ACC112 (cell line): ENCODE data around the gene PARD3B.

Source experiments
- H2AFZ ChIP-seq: fragments of 200-600 bp; sonication (generic); one replicate; pipeline ENCODE4 v1.6.0; 2017; ENCODE audit warnings: antibody characterized with exemption, low read length; ENCODE audit not compliant: unreplicated experiment
- H3K27ac ChIP-seq: fragments of 200-600 bp; sonication (generic); 2 replicates; pipeline ENCODE4 v1.5.1; 2014; ENCODE audit warnings: low read depth, mild to moderate bottlenecking, antibody characterized with exemption, low read length, moderate library complexity
- H3K27me3 ChIP-seq: fragments of 200-600 bp; sonication (generic); 2 replicates; pipeline ENCODE4 v1.6.1; 2014; ENCODE audit warnings: mild to moderate bottlenecking, antibody characterized with exemption, low read length, moderate library complexity, mixed read lengths; ENCODE audit not compliant: insufficient read depth
- H3K36me3 ChIP-seq: fragments of 200-600 bp; sonication (generic); 2 replicates; pipeline ENCODE4 v1.6.1; 2016; ENCODE audit warnings: mild to moderate bottlenecking, antibody characterized with exemption, low read length, moderate library complexity, mixed read lengths; ENCODE audit not compliant: insufficient read depth
- H3K4me1 ChIP-seq: fragments of 200-600 bp; sonication (generic); one replicate; pipeline ENCODE4 v1.6.1; 2016; ENCODE audit warnings: low read length, mixed read lengths; ENCODE audit not compliant: insufficient read depth, unreplicated experiment, control insufficient read depth
- H3K4me3 ChIP-seq: fragments of 200-600 bp; sonication (generic); 2 replicates; pipeline ENCODE4 v1.5.1; 2014; ENCODE audit warnings: mild to moderate bottlenecking, low read depth, low read length
- H3K79me2 ChIP-seq: fragments of 200-600 bp; sonication (generic); one replicate; pipeline ENCODE4 v1.6.0; 2016; ENCODE audit warnings: low read length; ENCODE audit not compliant: control insufficient read depth, unreplicated experiment, insufficient read depth

Gene PARD3B

DNA sequence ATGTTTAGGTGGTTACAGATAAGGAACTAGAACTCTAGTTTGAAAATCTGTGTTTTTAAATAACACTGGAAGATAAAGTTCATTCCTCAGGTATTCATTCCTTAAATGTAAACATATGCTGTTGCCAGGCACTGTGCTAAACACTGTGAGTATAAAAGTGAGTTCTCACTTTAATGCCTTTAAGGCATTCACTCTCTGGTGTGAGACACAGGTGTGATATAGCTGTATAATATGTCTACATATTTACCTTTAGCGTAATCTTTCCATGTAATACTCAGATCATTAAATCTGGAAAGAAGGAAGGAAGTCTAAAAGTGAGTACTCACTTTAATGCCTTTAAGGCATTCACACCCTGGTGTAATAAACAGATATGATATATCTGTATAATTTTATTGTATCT is 472.6 kb downstream of the PARD3B start:
- Histone ChIP-seq H2AFZ (no peak overlapping the region), H3K36me3 (no peaks in the 10 kb centered on the region), H3K27ac (no peak overlapping the region), H3K4me3 (no peak overlapping the region), H3K4me1 (no peaks in the 10 kb centered on the region), H3K79me2 (no peaks in the 10 kb centered on the region), H3K27me3 (no peaks in the 10 kb centered on the region)

- H3K4me1 ChIP-seq, result peaks cover 11% of the 10 kb centered on the region
- no peak overlapping the region for H3K27ac ChIP-seq
- no peak overlapping the region for H3K4me3 ChIP-seq
- H2AFZ ChIP-seq, result no peak overlapping the region
- no peaks in the 10 kb centered on the region for H3K79me2 ChIP-seq
- H3K27me3 ChIP-seq, result no peaks in the 10 kb centered on the region
- H3K36me3 ChIP-seq, result no peaks in the 10 kb centered on the region
Observed at GRCh38 chr2:205020673-205021072, 475.4 kb downstream of the PARD3B start.

- H3K79me2 ChIP-seq, result no peaks in the 10 kb centered on the region
- H3K27me3 ChIP-seq, result no peaks in the 10 kb centered on the region
- no peak overlapping the region for H2AFZ ChIP-seq
- H3K27ac ChIP-seq, result no peak overlapping the region
- no peaks in the 10 kb centered on the region for H3K36me3 ChIP-seq
- peaks cover 15% of the 10 kb centered on the region for H3K4me1 ChIP-seq
- H3K4me3 ChIP-seq, result no peak overlapping the region
Observed at GRCh38 chr2:205022841-205023240, 477.6 kb downstream of the PARD3B start.

DNA sequence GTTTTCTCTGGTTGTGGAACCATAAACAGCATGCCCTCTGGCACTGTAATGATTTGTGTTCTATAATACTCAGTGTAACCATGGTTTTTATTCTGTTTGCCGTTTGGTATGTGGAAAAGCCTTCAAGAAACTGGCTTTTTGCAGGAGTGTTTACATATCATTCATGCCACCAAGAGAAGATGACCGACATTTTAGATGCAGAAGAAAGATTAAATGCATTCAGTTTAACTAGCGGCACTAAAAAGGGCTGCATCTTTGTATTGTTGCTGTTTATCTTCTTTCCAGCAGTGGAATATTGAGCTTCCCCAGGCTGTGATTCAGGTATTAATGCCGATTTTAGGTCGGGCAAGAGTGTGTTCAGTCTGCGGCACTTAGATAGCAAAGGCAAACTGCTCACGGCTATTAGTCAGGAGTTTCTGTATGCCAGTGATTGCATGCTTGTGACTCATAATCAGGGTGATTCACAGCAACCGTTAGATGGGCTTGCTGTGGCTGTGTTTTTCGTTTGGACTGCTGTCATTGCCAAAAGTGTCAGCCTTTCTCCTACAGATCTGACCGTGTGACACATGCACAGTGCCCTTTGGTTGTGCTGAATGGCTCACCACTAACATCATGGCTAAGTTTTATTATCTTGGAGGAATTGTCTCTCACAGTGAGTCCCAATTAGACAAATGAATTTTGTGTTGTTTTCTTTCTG is 479.7 kb downstream of the PARD3B start:
- Histone ChIP-seq H3K79me2 (no peaks in the 10 kb centered on the region), H3K4me1 (peaks cover 15% of the 10 kb centered on the region), H3K27ac (peak overlapping the region; percentile 48), H3K27me3 (no peaks in the 10 kb centered on the region), H3K36me3 (no peaks in the 10 kb centered on the region), H2AFZ (peak overlapping the region; percentile 43), H3K4me3 (peak overlapping the region; percentile 57)

DNA sequence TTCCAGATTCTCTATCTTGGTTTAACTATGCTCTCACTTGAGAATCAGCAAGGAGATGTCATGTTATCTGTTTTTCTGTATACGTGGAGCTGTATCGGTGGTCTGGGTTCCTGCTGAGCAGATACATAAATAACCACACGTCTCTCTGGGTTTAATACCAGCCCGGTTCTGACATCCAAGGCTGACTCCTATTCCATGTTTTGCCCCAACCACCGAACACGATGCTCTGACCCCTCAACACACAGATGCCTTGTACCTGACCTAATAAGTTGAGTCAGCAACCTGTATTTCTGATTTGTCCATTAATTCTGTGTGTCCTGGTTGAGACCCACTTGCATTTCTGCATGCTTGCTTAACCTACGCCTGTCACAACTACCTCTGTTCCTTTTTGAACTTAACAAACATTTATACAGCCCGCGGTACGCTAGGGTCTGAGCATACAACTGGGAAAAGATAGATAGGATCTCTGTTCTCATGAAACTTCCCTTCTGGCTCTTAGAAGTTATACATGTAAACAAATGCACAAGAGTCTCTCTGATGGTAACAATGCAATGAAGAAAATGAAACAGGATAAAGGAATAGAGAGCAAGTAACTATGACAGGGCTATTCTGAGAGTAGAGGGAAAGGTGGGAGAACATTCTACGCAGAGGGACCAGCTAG is 480.4 kb downstream of the PARD3B start:
- Histone ChIP-seq H3K36me3 (no peaks in the 10 kb centered on the region), H3K4me1 (peaks cover 15% of the 10 kb centered on the region), H3K27me3 (no peaks in the 10 kb centered on the region), H3K4me3 (peak overlapping the region; percentile 57), H2AFZ (peak overlapping the region; percentile 39), H3K27ac (peak overlapping the region; percentile 48), H3K79me2 (no peaks in the 10 kb centered on the region)

- peaks cover 3% of the 10 kb centered on the region for H3K4me1 ChIP-seq
- H3K36me3 ChIP-seq, result no peaks in the 10 kb centered on the region
- no peak overlapping the region for H3K27ac ChIP-seq
- no peak overlapping the region for H3K4me3 ChIP-seq
- no peaks in the 10 kb centered on the region for H3K27me3 ChIP-seq
- no peak overlapping the region for H2AFZ ChIP-seq
- H3K79me2 ChIP-seq, result no peaks in the 10 kb centered on the region
Observed at GRCh38 chr2:205030695-205031094, 485.4 kb downstream of the PARD3B start.

- H3K27ac ChIP-seq, result no peak overlapping the region
- H3K79me2 ChIP-seq, result no peaks in the 10 kb centered on the region
- no peaks in the 10 kb centered on the region for H3K4me1 ChIP-seq
- H2AFZ ChIP-seq, result no peak overlapping the region
- H3K4me3 ChIP-seq, result no peak overlapping the region
- H3K27me3 ChIP-seq, result no peaks in the 10 kb centered on the region
- no peaks in the 10 kb centered on the region for H3K36me3 ChIP-seq
Observed at GRCh38 chr2:205032093-205032551, 486.8 kb downstream of the PARD3B start.

GRCh38 chr2:205033431-205033830 is 488.2 kb downstream of the PARD3B start:
- H3K79me2 ChIP-seq, result no peaks in the 10 kb centered on the region
- no peaks in the 10 kb centered on the region for H3K27me3 ChIP-seq
- no peak overlapping the region for H2AFZ ChIP-seq
- H3K36me3 ChIP-seq, result no peaks in the 10 kb centered on the region
- H3K4me3 ChIP-seq, result no peak overlapping the region
- H3K4me1 ChIP-seq, result no peaks in the 10 kb centered on the region
- no peak overlapping the region for H3K27ac ChIP-seq

DNA sequence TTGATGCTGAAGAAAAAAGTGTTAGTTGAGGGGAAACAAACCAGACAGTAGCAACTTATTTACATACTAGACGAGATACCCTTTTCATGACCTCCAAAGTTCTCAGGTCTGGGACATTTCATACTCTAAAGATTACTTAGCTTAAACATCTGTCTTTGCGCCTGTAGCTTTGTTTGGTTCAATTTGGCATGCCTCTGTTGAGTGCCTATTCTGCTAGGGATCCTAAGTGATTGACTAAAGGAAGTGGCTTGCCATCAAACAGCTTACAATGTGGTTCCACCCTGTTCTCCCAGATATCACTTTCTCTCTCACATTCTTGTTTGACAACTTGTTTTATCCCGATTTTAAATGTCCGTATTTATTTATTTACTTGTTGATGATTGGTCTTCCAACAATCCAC is 488.8 kb downstream of the PARD3B start:
- no peak overlapping the region for H2AFZ ChIP-seq
- no peak overlapping the region for H3K27ac ChIP-seq
- H3K4me3 ChIP-seq, result no peak overlapping the region
- no peaks in the 10 kb centered on the region for H3K4me1 ChIP-seq
- no peaks in the 10 kb centered on the region for H3K79me2 ChIP-seq
- no peaks in the 10 kb centered on the region for H3K27me3 ChIP-seq
- H3K36me3 ChIP-seq, result no peaks in the 10 kb centered on the region

DNA sequence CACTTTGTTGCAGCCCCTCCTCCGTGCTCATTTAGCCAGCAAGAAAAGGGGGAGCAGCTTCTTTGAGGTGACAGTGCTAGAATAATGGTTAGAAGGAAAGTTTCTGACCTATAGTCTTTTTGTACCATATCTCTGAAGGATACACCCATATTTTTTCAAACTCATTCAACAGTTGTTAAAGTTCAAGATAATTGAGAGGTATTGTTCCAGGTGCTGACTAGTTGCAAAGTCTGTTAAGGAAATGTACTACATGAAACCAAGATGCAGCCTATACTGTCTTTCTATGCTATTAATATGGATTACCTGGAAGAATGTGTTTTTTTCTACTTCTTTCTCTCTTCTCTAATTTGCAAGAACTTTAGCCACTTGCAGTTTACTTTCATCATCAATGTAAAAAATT is 495.0 kb downstream of the PARD3B start:
- H3K4me1 ChIP-seq, result no peaks in the 10 kb centered on the region
- H3K36me3 ChIP-seq, result no peaks in the 10 kb centered on the region
- no peaks in the 10 kb centered on the region for H3K79me2 ChIP-seq
- no peaks in the 10 kb centered on the region for H3K27me3 ChIP-seq
- H3K4me3 ChIP-seq, result no peak overlapping the region
- no peak overlapping the region for H3K27ac ChIP-seq
- no peak overlapping the region for H2AFZ ChIP-seq
